ENCODE results near the gene SLC34A1.
"Not testable (repeated sequence)": the region's sequence is repeated elsewhere in the genome, so short reads cannot be mapped to it uniquely, and the experiment has no call there.

Gene SLC34A1

DNA sequence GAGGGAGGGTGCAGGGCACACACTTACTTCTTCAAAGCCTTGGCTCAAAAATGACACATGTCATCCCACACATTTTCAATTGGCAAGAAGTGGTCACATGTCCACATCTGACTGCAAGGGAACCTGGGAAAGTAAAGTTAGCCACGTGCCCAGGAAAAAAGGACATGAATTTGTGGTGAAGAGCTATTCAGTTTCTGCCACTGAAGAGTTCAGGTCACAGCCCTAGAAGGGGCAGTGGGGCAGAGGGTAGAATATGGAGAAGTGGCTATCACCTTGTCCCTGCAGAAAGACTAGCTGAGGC is 28.4 kb upstream of the SLC34A1 start:
- DNase-seq: no peak

- DNase-seq: no peak
These were observed 27.5 kb upstream of the SLC34A1 start for GRCh38 chr5:177356746-177357145.

DNA sequence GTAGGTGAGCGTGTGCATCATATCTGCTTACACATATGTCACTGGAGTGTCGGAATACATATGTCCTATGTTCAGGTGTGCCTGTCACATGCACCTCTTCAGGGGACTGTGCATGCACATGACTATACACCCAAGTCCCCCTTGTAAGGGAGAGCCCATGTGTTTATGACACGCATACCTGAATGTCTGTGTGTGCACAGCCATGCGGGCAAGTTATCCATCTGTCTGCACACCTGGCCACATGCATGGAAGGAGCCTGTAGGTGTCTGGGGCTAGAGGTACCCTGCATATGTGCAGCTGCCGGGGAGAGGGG is 27.1 kb upstream of the SLC34A1 start:
- DNase-seq: no peak

DNA sequence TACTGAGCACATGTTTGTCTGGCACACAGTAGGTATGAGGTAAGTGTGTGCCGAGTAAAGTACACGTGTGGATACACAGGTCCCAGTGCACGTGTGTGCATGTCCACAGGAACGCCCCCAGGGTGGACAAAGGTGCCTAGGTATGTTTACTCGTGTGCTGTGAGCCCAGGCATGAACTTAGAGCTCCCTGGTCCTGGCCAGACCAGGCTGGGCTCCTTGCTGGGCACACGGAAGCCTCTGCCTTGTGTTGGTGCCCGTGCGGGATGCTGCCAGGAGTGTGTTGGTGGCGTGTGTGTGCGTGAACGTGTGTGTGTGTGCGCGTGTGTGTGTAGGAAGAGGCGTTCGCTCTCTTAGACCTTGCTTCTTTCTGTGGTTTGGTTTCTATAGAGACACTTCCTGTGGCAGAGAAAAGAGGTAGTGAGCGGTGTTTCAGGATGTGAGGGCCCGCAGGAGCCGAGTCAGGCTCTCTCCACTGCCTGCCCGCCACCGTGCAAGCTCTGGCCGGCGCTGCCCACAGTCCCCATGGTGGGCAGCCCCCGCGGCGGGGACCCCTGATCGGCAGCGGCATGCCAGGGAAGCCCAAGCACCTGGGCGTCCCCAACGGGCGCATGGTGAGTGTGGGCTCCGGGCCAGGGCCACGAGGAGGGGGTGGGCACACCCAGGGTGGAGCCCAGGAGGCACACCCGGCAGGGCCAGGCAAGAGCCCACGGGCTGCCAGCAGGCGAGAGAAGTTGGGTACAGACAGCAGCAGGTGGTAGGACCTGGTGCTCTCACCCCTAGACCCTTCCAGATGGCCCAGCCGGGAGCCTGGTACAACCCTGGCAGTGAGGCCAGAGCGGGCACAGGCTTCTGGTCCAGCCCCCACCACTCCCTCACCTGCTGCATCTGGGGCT is 26.5 kb upstream of the SLC34A1 start, which contains the start of gene RGS14:
RGS14 (plus strand) TSS at position 466 of the 893 bp plus-strand sequence; CDS start at position 567, 101 bp downstream.
- DNase-seq: no peak

DNA sequence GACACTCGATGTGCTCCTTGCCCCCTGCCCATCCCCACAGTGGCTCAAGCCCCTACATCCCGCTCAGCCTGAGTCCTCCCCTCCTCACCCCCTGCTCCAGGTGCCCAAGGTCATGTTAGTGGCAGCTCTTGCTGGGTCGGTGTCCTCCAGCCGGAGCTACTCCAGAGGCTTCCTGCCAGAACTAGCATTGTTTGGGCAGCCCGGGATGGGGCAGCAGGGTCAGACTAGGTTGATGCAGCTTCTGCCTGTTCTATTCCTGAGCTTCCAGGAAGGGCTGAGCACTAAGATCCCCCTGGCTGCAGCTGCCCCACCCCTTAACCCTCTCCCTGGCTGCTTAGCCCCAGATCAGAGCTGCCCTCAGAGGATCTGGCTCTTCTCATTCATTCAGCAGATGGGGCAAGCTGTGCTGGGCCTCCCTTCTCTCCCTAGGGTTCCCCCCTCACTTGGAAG is 25.8 kb upstream of the SLC34A1 start:
- DNase-seq: no peak

DNA sequence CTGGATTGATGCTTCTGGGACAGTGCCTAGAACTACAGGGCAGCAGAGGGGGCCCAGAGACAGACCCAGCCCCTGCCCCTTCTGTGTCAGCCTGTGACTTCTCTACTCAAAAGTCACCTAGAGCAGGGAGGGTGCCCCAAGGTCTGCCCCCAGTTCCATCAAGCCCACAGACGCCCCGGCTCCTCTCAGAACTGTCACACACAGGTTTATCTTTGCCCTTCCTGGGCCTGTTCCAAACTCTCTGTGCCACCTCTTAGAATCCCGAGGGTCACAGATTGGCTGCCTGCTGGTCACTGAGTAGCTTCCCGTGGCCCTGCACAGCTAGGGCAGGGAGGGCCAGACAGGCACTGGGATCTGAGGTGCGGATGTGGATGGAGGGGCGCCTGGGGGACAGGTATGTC is 24.8 kb upstream of the SLC34A1 start:
- no peak for DNase-seq

DNA sequence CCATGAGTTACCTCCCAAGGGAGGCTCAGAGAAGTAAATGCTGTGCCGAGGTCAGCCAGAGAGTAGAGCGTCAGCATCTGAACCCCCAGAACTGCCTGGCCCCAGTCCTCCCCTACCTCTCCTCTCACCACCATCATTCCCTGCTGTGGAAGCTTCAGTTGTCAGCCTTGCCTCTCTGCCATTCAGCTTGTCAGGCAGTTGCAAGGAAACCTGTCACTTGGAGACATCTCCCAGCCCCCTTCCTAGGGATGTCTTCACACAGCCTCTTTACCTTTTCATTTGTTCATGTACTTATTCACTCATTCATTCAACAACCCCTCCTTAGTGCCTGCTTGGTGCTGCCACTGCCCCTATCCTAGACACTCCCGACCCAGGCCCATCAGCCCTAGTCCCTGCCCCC is 24.4 kb upstream of the SLC34A1 start:
- no peak for DNase-seq

DNA sequence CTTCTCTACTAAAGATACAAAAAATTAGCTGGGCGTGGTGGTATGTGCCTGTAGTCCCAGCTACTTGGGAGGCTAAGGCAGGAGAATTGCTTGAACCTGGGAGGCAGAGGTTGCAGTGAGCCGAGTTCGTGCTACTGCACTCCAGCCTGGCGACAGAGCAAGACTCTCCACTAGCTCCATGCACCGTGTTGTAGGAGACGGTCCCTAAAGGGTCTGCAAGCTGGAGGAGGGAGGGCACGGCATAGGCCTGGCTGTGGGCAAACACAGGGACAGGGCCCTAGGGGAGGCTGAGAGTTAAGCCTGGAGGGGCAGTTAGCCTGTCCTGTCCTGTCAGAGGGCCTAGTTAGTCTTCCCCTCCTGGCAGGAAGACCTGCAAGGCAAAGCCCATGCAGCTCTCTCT is 23.5 kb upstream of the SLC34A1 start:
- DNase-seq: not testable (repeated sequence)

DNA sequence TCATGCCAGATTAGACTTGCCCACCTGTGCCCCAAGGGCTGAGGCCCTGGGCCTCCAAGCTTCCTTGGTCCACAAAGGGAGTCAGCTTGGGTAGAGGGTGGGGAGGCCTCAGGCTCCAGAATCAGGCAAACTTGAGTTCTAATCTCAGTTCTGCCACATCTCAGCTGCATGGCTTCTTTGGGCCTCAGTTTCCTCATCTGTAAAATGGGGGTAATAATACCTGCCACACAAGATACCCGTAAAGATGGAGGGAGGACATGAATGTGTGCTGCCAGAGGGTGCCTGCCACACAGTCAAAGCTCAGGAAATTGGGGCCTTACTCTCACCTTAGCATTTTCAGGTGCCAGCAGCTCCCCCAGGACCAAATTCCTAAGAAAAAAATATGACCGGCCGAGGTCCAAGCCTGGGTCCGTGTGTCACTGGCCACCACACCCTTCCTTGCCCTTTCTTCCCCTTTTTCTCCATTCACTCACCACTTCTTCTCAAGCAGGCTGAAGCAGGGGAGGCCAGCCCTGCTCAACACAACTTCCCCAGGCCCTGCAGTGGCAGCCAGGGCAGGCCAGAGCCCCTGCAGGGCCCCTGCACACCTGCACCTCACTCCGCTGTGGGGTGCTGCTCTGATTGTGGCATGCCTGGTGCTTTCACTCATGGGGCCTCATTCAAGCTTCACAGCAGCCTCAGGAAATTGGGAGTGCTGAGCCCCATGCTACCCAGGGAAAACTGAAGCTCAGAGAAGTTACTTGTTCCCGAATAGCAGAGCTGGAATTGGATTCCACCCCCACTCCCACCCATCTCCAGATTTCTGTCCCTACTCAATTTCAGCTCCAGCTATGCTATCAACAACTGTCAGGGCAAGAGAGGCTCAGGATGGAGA is 22.6 kb upstream of the SLC34A1 start:
- DNase-seq: no peak

- DNase-seq: no peak
These were observed 22.0 kb upstream of the SLC34A1 start for GRCh38 chr5:177362292-177362609.

- no peak for DNase-seq
These were observed 21.4 kb upstream of the SLC34A1 start for GRCh38 chr5:177362610-177363507.

GRCh38 chr5:177363565-177363964 is 20.7 kb upstream of the SLC34A1 start:
- DNase-seq: no peak

- DNase-seq: no peak
These were observed 19.9 kb upstream of the SLC34A1 start for GRCh38 chr5:177364159-177364962.

DNA sequence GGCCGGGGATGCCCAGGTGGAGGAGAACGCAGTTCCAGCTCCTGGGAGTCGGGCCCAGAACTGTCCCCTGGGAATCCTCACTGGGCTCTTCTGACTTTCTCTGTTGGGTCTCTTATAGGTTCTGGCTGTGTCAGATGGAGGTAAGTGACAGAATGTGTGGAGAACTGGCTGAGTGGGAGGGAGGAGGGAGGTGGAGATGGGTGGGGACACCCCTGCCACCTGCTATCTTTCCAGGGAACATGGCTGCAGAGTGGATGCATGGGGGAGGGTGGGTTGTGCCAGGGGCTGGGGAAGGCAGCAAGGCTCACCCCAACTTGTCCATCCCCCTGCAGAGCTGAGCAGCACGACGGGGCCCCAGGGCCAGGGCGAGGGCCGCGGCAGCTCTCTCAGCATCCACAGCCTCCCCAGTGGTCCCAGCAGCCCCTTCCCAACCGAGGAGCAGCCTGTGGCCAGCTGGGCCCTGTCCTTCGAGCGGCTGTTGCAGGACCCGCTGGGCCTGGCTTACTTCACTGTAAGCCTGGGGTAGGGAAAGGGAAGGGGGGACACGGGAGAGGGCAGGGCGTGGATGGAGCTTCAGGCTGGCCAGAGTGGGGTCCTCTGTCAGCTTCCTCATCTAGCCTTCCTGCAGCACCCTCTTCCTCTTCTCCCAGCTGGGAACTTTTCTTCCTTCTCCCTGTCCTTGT is 18.2 kb upstream of the SLC34A1 start:
- DNase-seq: no peak

GRCh38 chr5:177366528-177367322 is 17.5 kb upstream of the SLC34A1 start:
- no peak for DNase-seq

- DNase-seq: no peak
These were observed 16.8 kb upstream of the SLC34A1 start for GRCh38 chr5:177367323-177367848.

DNA sequence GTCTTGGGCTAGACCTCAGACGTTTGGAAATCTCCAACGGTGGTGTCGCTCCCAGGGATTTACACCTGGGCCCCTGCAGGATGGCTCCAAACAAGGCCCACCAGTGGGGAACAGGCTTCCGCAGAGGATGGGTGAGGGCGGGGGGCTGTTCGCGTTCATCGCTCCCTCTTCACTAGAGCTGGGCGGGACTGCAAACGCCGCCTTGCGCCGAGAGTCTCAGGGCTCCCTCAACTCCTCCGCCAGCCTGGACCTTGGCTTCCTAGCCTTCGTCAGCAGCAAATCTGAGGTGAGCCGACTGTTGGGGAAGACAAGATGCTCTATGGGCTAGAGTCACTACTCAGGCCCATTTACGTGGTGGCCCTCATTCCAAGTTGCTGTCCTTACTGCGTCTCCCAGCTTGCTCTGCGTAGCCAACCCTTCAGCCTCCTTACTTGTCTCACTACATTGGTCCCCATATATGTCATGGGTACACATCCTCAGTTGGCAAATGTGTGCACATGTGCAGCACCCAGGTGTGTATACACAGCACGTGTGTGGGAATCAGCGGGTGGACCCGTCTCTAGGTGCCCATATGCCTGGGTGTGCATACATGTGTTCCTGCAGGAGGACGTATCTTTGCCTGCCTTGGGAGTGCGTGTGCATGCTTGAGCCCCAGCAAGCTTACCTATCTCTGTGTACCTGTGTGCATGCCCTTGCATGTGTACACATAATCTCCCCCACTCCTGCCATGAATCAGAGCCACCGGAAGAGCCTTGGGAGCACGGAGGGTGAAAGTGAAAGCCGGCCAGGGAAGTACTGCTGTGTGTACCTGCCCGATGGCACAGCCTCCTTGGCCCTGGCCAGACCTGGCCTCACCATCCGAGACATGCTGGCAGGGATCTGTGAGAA is 16.0 kb upstream of the SLC34A1 start:
- no peak for DNase-seq

DNA sequence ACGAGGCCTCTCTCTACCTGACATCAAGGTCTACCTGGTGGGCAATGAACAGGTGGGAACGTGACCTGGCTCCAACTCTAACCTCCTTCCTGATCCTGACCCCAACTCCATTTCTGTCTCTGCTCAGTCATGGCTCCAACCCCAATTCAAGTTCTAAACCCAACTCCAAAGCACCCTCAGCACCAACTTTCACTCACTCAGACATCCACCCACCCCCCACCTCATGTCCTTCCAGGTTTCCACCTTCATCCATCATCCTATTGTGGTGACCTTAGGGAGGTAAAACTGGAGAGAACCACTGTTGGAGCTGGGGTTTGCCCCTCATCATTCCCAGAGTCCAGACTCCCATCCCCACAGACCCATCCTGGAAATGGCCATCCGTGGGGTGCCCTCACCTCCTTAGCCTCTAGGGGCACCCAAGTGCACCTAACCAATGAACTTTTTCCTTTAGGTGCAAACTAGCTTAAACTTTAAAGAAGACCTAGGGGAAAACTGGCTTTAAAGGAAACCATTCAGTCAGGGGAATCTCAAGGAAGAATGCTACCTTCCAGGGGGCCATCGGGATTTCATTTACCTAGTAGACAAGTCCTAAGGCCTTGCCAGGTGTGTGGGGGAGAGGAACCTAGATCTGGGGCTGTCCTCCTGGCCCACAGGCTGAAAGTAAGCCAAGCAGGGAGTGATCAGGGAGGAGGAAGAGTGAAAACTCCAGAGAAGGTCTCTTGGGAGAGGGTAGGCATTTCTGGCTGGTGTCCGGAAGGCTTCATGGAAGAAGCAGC is 15.2 kb upstream of the SLC34A1 start:
- no peak for DNase-seq
